ENCODE results near the gene ADAM12. TPM values are rescaled to one million over a fixed set of nuclear protein-coding genes. Genes with fewer than 3 reads are reported as not detected.

ADAM12 gene
- total RNA-seq, 1 experiment from 2014 or later: 0.24 TPM

DNA sequence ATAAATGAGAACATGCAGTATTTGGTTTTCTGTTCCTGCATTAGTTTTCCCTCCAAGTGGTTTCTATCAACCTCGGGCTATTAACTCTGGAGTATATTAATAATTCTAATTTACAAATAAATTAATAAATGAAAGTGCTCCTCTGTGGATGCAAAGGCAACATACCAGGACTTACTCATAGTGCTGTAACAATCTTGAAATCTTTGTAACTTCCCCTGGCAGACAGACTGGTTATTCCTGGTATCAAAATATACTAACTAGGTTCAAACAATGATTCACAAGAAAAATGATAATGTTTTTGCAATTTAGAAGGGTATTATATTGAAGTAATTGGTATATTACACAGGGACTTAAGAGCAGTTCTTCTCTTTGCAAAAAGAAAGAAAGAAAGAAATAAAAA lies 314.7 kb downstream of the ADAM12 start:
- Histone ChIP-seq H3K4me2 (ENCODE audit: insufficient read depth, insufficient read length, low read length) (no peak overlapping the region), H4K5ac (ENCODE audit: insufficient read length, low read depth, low read length) (no peak overlapping the region), H3K4me1 (ENCODE audit: insufficient read depth, low read length) (no peaks in the 10 kb centered on the region), H3K4ac (ENCODE audit: low read depth, low read length) (no peak overlapping the region), H2AFZ (ENCODE audit: low read length) (no peak overlapping the region), H3K79me1 (ENCODE audit: insufficient read depth, low read depth, low read length, poor library complexity, severe bottlenecking) (no peaks in the 10 kb centered on the region), H4K91ac (ENCODE audit: insufficient read length, low read depth, low read length) (no peak overlapping the region), H2BK15ac (ENCODE audit: low read depth, low read length) (no peak overlapping the region), H3K9me3 (ENCODE audit: control insufficient read depth, low read depth, low read length) (no peaks in the 10 kb centered on the region), H3T11ph (ENCODE audit: low read length) (no peak overlapping the region), H4K20me1 (ENCODE audit: control insufficient read depth, insufficient read depth, insufficient read length) (no peaks in the 10 kb centered on the region), H3K56ac (ENCODE audit: insufficient read length, low read depth, low read length) (no peak overlapping the region), H3K9ac (ENCODE audit: extremely low read depth, insufficient read length, low read length) (no peak overlapping the region), H3K14ac (ENCODE audit: insufficient read depth, low read length) (no peak overlapping the region), H2BK5ac (ENCODE audit: insufficient read length, low read length) (no peak overlapping the region), H3K23me2 (ENCODE audit: insufficient read length, low read depth, low read length, poor library complexity, severe bottlenecking) (no peaks in the 10 kb centered on the region), H3K27ac (ENCODE audit: insufficient read length, low read depth, low read length) (no peak overlapping the region), H3K18ac (ENCODE audit: insufficient read length, low read depth, low read length) (no peak overlapping the region), H2AK5ac (ENCODE audit: insufficient read length, low read length) (no peak overlapping the region), H3K79me2 (ENCODE audit: insufficient read depth, low read length) (no peaks in the 10 kb centered on the region), H2BK120ac (ENCODE audit: low read depth, low read length, poor library complexity, severe bottlenecking) (no peak overlapping the region), H2BK20ac (ENCODE audit: low read depth, low read length, poor library complexity, severe bottlenecking) (no peak overlapping the region), H4K8ac (replicated peaks; ENCODE audit: insufficient read length, low read depth, low read length) (no peak overlapping the region), H3K27me3 (ENCODE audit: insufficient read depth, low read length) (no peaks in the 10 kb centered on the region; the same call in 1 of the 2 replicates), H2BK12ac (ENCODE audit: insufficient read length, low read depth, low read length) (no peak overlapping the region), H3K23ac (ENCODE audit: insufficient read length, low read depth, low read length) (no peak overlapping the region)
- Mint-ChIP-seq H3K4me3 (no peak overlapping the region), H3K36me3 (ENCODE audit: insufficient read depth in 1 of 3, low read depth in 3 of 3) (peaks cover 0 to 2% (median 0%) of the 10 kb centered on the region in 3 experiments; a peak in 1 of 7 replicates), H3K4me1 (peaks cover 3% of the 10 kb centered on the region in 2 experiments), H3K27ac (no peak overlapping the region), H3K27me3 (ENCODE audit: low read depth) (peaks cover 4% of the 10 kb centered on the region; the same call in 1 of the 2 replicates), H3K9me3 (peaks cover 0 to 3% of the 10 kb centered on the region in 2 experiments; a peak in 1 of 5 replicates)
- WGBS (ENCODE audit: extremely low coverage, insufficient read length, low lambda C conversion rate): no CpG with 5 or more reads among the region's 1 CpG
- TF ChIP-seq, protein P1, sequence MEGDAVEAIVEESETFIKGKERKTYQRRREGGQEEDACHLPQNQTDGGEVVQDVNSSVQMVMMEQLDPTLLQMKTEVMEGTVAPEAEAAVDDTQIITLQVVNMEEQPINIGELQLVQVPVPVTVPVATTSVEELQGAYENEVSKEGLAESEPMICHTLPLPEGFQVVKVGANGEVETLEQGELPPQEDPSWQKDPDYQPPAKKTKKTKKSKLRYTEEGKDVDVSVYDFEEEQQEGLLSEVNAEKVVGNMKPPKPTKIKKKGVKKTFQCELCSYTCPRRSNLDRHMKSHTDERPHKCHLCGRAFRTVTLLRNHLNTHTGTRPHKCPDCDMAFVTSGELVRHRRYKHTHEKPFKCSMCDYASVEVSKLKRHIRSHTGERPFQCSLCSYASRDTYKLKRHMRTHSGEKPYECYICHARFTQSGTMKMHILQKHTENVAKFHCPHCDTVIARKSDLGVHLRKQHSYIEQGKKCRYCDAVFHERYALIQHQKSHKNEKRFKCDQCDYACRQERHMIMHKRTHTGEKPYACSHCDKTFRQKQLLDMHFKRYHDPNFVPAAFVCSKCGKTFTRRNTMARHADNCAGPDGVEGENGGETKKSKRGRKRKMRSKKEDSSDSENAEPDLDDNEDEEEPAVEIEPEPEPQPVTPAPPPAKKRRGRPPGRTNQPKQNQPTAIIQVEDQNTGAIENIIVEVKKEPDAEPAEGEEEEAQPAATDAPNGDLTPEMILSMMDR (conservative IDR thresholded peaks at IDR 0.05): no peak
- no peak for DNase-seq

Measured in H9 (cell line).